Right kidney (tissue), 1 donor: ENCODE results near the gene RCOR1.
"Not testable (repeated sequence)": the region's sequence is repeated elsewhere in the genome, so short reads cannot be mapped to it uniquely, and the experiment has no call there.

Experiments used
- DNase-seq: peaks from one replicate; pipeline ENCODE4 v3.0.0-alpha.2; 2016

Gene RCOR1

GRCh38 chr14:102629011-102629444, 36.6 kb downstream of the RCOR1 start:
- no peak for DNase-seq

GRCh38 chr14:102629808-102630350, 37.4 kb downstream of the RCOR1 start:
- DNase-seq, result peak; percentile 22

GRCh38 chr14:102630405-102630804, 38.0 kb downstream of the RCOR1 start:
- DNase-seq, result no peak

- no peak for DNase-seq
These were observed 38.4 kb downstream of the RCOR1 start for GRCh38 chr14:102630881-102631280.

GRCh38 chr14:102633906-102634595, 41.6 kb downstream of the RCOR1 start:
- DNase-seq, result no peak

- not testable (repeated sequence) for DNase-seq
These were observed 47.2 kb downstream of the RCOR1 start for GRCh38 chr14:102639611-102640010.

GRCh38 chr14:102644523-102644922, 52.1 kb downstream of the RCOR1 start:
- DNase-seq, result no peak

- no peak for DNase-seq
These were observed 53.4 kb downstream of the RCOR1 start for GRCh38 chr14:102645746-102646440.

- DNase-seq, result no peak
These were observed 54.2 kb downstream of the RCOR1 start for GRCh38 chr14:102646615-102647014.

- DNase-seq, result no peak
These were observed 59.7 kb downstream of the RCOR1 start for GRCh38 chr14:102652194-102652593.

GRCh38 chr14:102654298-102654697, 61.8 kb downstream of the RCOR1 start:
- DNase-seq, result no peak

- DNase-seq, result no peak
These were observed 62.7 kb downstream of the RCOR1 start for GRCh38 chr14:102655137-102655536.

- DNase-seq, result no peak
These were observed 67.3 kb downstream of the RCOR1 start for GRCh38 chr14:102659797-102660196.

GRCh38 chr14:102661614-102662013, 69.2 kb downstream of the RCOR1 start:
- DNase-seq, result no peak

- DNase-seq, result no peak
These were observed 70.4 kb downstream of the RCOR1 start for GRCh38 chr14:102662636-102663430.

GRCh38 chr14:102663440-102663839, 71.0 kb downstream of the RCOR1 start:
- no peak for DNase-seq

GRCh38 chr14:102665621-102666020, 73.2 kb downstream of the RCOR1 start:
- no peak for DNase-seq

- no peak for DNase-seq
These were observed 74.2 kb downstream of the RCOR1 start for GRCh38 chr14:102666635-102667034.

GRCh38 chr14:102667703-102668102, 75.3 kb downstream of the RCOR1 start:
- no peak for DNase-seq

GRCh38 chr14:102668291-102668873, 75.9 kb downstream of the RCOR1 start:
- DNase-seq, result no peak

GRCh38 chr14:102671410-102671809, 79.0 kb downstream of the RCOR1 start:
- DNase-seq, result no peak

GRCh38 chr14:102672410-102672960, 80.0 kb downstream of the RCOR1 start:
- no peak for DNase-seq
